CD4-positive, alpha-beta T cell treated with Interleukin-12 subunit alpha and Interleukin-12 subunit beta, for 1 hour (primary cell): ENCODE data around the gene LAMTOR2.

Source experiments
- DNase-seq: peaks from one replicate; pipeline ENCODE4 v3.0.0-alpha.2; 2020

LAMTOR2 gene

GRCh38 chr1:156076609-156077429 is 22.2 kb downstream of the LAMTOR2 start:
- DNase-seq: no peak

GRCh38 chr1:156077430-156077760 is 22.8 kb downstream of the LAMTOR2 start:
- DNase-seq: no peak

- no peak for DNase-seq
These were observed 24.1 kb downstream of the LAMTOR2 start for GRCh38 chr1:156078728-156079127.

GRCh38 chr1:156079762-156080161 is 25.2 kb downstream of the LAMTOR2 start:
- DNase-seq: no peak

GRCh38 chr1:156080241-156080862 is 25.8 kb downstream of the LAMTOR2 start:
- DNase-seq: no peak

- no peak for DNase-seq
These were observed 26.2 kb downstream of the LAMTOR2 start for GRCh38 chr1:156080863-156081179.

GRCh38 chr1:156081180-156081916 is 26.8 kb downstream of the LAMTOR2 start:
- DNase-seq: no peak

- DNase-seq: no peak
These were observed 27.3 kb downstream of the LAMTOR2 start for GRCh38 chr1:156081917-156082308.

- DNase-seq: peak; percentile 67
These were observed 27.9 kb downstream of the LAMTOR2 start, which contains the start of gene MEX3A for GRCh38 chr1:156082309-156083091. Gene MEX3A, minus strand, starts transcription at chr1:156082465. Its CDS starts 467 bp downstream, at chr1:156081998.

GRCh38 chr1:156083800-156084790 is 29.5 kb downstream of the LAMTOR2 start:
- DNase-seq: no peak

GRCh38 chr1:156086256-156086662 is 31.7 kb downstream of the LAMTOR2 start:
- no peak for DNase-seq

GRCh38 chr1:156089704-156090103 is 35.1 kb downstream of the LAMTOR2 start:
- no peak for DNase-seq

- DNase-seq: no peak
These were observed 35.7 kb downstream of the LAMTOR2 start for GRCh38 chr1:156090138-156090839.

GRCh38 chr1:156090840-156091188 is 36.2 kb downstream of the LAMTOR2 start:
- DNase-seq: peak; percentile 89

GRCh38 chr1:156091610-156092009 is 37.0 kb downstream of the LAMTOR2 start:
- DNase-seq: no peak

- no peak for DNase-seq
These were observed 41.4 kb downstream of the LAMTOR2 start for GRCh38 chr1:156095906-156096508.

- DNase-seq: peak; percentile 94
These were observed 42.2 kb downstream of the LAMTOR2 start for GRCh38 chr1:156096640-156097391.

- no peak for DNase-seq
These were observed 43.1 kb downstream of the LAMTOR2 start for GRCh38 chr1:156097499-156098178.

GRCh38 chr1:156098784-156099183 is 44.2 kb downstream of the LAMTOR2 start:
- DNase-seq: no peak
